Measurements from ENCODE around the gene ROR1. TPM values are rescaled to one million over a fixed set of nuclear protein-coding genes. Genes with fewer than 3 reads are reported as not detected.

ROR1 gene
- total and polyA plus RNA-seq, 2 of the 13 experiments (the other 11 are each of a cell fraction or from before 2014, with no cell fraction given): 0.58 to 2.3 TPM

DNA sequence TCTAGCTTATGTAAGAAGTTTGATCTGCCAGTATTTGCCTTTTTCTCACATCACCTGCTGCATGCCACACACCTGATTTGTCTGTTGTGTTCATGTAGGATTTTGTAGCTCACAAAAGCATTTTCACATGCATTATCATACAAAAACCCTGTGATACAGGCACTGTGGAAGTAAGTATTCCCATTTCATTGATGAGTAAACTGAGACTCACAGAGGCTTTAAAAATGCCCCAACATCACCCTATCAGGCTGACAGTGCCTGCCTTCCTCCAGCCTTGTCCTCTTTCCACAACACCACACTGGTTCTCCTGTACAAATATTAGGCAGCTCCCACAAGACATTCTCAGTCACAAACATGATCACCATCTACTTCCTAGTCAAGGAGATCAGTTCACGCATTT, 343.7 kb downstream of the ROR1 start:
- POLR2A ChIA-PET: no interaction called here
- H3K27ac ChIP-seq (ENCODE audit: extremely low read length, insufficient read depth, low read length): no peak overlapping the region
- H3K4me3 ChIP-seq (replicated peaks in 1 of 3; ENCODE audit: insufficient read depth in 1 of 3, low read depth in 2 of 3, low read length in 3 of 3): no peak overlapping the region
- H3K9me3 ChIP-seq (ENCODE audit: low read length): no peaks in the 10 kb centered on the region
- H3K27me3 ChIP-seq (ENCODE audit: control insufficient read depth in 1 of 2, insufficient read depth in 2 of 2, low read length in 2 of 2): no peaks in the 10 kb centered on the region
- H3K4me1 ChIP-seq (ENCODE audit: insufficient read depth, low read length): no peaks in the 10 kb centered on the region
- no peaks in the 10 kb centered on the region for H3K79me2 ChIP-seq (ENCODE audit: insufficient read depth, low read length)
- H4K20me1 ChIP-seq (ENCODE audit: insufficient read depth, low read length): no peaks in the 10 kb centered on the region
- no peak for ATAC-seq
- BruUV-seq (replicated peaks): no TSS peak
- WGBS (ENCODE audit: low lambda C conversion rate): 50% methylated on average over 1 of the region's 1 CpG
- FAIRE-seq: no peak
- no peaks in the 10 kb centered on the region for H3K36me3 ChIP-seq (replicated peaks in 1 of 2; ENCODE audit: control insufficient read depth in 1 of 2, insufficient read depth in 2 of 2, low read length in 2 of 2)
- no peak overlapping the region for H3K9ac ChIP-seq (ENCODE audit: insufficient read depth, low read depth, low read length)
- H2AFZ ChIP-seq (ENCODE audit: low read length): no peak overlapping the region
- in situ Hi-C loops (cut with HindIII; ENCODE audit: extremely low pct_ligation_motif_present, low pct_unique_long_range_greater_than_20kb): no loop called here
- DNase-seq (ENCODE audit: low spot score): no peak
- H3K4me2 ChIP-seq (ENCODE audit: low read depth, low read length): no peak overlapping the region
- TF ChIP-seq ZNF629 (CRISPR knock-in tag; conservative IDR thresholded peaks at IDR 0.05) (peak; percentile 65), NBN (conservative IDR thresholded peaks at IDR 0.05) (no peak)
- intact Hi-C loops (cut with micrococcal nuclease; ENCODE audit: unreplicated experiment): no loop called here
- CTCF ChIA-PET (ENCODE audit: low intra/inter-chr PET ratio, low total read pairs): no interaction called here

DNA sequence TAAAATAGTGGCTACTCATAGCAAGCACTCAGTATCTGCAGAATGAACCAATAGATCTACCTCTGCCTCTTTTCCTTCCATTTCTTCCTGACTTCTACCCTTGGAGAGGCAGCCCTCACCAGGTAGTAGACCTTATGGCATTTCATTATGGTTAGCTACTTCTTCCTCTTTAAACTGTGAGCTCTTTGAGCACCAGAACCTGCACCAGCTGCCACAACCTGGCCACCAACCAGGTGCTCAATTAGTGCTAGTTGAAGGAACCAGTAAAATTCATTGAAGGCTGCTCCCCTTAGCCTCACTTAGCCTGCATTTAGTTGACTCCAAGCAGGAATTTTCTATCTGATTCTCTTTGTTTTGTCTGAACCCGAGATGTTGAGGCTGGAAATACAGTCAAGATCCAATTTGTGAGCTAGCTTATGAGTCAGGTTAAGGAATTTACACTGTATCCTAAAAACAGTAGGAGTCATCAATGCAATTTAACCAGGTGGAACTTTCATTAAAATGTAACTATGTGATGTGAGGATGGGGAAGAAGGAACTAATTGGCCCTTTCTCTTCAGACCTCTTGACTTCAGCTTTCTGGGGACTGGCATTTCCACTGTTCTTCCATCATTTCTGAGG, 348.1 kb downstream of the ROR1 start:
- no peak for FAIRE-seq

More for the DNA sequence above, 348.1 kb downstream of the ROR1 start:
- H3K9ac ChIP-seq (ENCODE audit: insufficient read depth, low read depth, low read length): no peak overlapping the region
- H3K36me3 ChIP-seq (replicated peaks in 1 of 2; ENCODE audit: control insufficient read depth in 1 of 2, insufficient read depth in 2 of 2, low read length in 2 of 2): no peaks in the 10 kb centered on the region
- no TSS peak for BruUV-seq (replicated peaks)
- ChIA-PET POLR2A (no interaction called here), CTCF (ENCODE audit: low intra/inter-chr PET ratio, low total read pairs) (no interaction called here)
- no peak for TF ChIP-seq FIP1L1 (IDR thresholded peaks at IDR 0.05; ENCODE audit: borderline replicate concordance, insufficient read depth, low read depth, low read length)
- TF ChIP-seq ZNF768 (CRISPR knock-in tag; IDR thresholded peaks at IDR 0.05): no peak
- TF ChIP-seq, protein P1, sequence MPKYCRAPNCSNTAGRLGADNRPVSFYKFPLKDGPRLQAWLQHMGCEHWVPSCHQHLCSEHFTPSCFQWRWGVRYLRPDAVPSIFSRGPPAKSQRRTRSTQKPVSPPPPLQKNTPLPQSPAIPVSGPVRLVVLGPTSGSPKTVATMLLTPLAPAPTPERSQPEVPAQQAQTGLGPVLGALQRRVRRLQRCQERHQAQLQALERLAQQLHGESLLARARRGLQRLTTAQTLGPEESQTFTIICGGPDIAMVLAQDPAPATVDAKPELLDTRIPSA (CRISPR knock-in tag; IDR thresholded peaks at IDR 0.05; ENCODE audit: borderline replicate concordance): no peak
- no peak for DNase-seq (ENCODE audit: low spot score)
- H3K4me3 ChIP-seq (replicated peaks in 1 of 3; ENCODE audit: insufficient read depth in 1 of 3, low read depth in 2 of 3, low read length in 3 of 3): no peak overlapping the region
- H4K20me1 ChIP-seq (ENCODE audit: insufficient read depth, low read length): no peaks in the 10 kb centered on the region
- ATAC-seq: no peak
- in situ Hi-C loops (cut with HindIII; ENCODE audit: extremely low pct_ligation_motif_present, low pct_unique_long_range_greater_than_20kb): no loop called here
- H3K79me2 ChIP-seq (ENCODE audit: insufficient read depth, low read length): no peaks in the 10 kb centered on the region
- no peaks in the 10 kb centered on the region for H3K4me1 ChIP-seq (ENCODE audit: insufficient read depth, low read length)
- no peak overlapping the region for H3K4me2 ChIP-seq (ENCODE audit: low read depth, low read length)
- no peaks in the 10 kb centered on the region for H3K27me3 ChIP-seq (ENCODE audit: control insufficient read depth in 1 of 2, insufficient read depth in 2 of 2, low read length in 2 of 2)
- no peak overlapping the region for H3K27ac ChIP-seq (ENCODE audit: extremely low read length, insufficient read depth, low read length)
- no peak overlapping the region for H2AFZ ChIP-seq (ENCODE audit: low read length)
- no peaks in the 10 kb centered on the region for H3K9me3 ChIP-seq (ENCODE audit: low read length)
- intact Hi-C loops (cut with micrococcal nuclease; ENCODE audit: unreplicated experiment): no loop called here
- 0% methylated on average over 1 of the region's 1 CpG for WGBS (ENCODE audit: low lambda C conversion rate)

All from HepG2 (cell line).